Stimulated activated CD8-positive, alpha-beta memory T cell treated with anti-CD3 and anti-CD28 coated beads, Interleukin-7, amount 100 ng/mL, for 24 hours (primary cell): ENCODE data around the gene FBXL15.

Source experiments
- DNase-seq: peaks from one replicate; pipeline ENCODE4 v3.0.0-alpha.2; 2020; ENCODE audit warnings: low read depth

The FBXL15 gene

GRCh38 chr10:102420714-102421506 lies at the start of gene FBXL15:
Gene FBXL15, plus strand, starts transcription at chr10:102420836. Its CDS starts 294 bp downstream, at chr10:102421130.
- DNase-seq, result peak; percentile 95

DNA sequence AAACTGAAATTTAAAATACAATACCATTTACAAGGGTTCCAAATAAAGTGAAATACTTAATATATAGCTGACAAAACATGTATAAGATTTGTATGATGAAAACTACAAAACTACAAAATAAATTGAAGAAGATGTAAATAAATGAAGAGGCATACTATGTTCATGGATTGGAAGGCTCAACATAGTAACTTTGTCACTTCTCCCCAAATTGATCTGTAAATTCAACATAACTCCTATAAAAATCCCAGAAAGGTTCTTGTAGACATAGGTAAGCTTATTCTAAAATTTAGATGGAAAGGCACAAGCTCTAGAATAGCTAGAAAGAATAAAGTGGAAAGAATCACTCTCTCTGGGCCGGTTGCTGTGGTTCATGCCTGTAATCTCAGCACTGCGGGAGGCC lies 49.3 kb upstream of the FBXL15 start:
- no peak for DNase-seq

DNA sequence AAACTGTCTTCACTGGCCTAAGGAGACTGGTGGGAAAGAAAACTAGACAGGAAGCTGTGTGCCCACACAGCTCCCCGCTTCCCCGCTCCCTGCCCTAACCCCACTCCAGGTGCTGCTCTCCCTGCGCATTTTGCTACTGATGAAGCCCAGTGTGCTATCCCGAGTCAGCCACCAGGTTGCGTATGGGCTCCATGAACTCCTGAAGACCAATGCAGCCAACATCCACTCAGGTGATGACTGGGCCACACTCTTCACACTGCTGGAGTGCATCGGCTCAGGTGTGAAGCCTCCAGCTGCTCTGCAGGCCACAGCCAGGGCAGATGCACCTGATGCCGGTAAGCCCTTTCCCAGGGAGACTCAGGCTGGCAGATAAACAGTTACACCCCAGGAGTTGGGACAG lies 45.4 kb upstream of the FBXL15 start:
- no peak for DNase-seq

GRCh38 chr10:102375867-102376266 lies 44.8 kb upstream of the FBXL15 start:
- DNase-seq, result no peak

- DNase-seq, result no peak
Measured at GRCh38 chr10:102376901-102377300, 43.7 kb upstream of the FBXL15 start.

GRCh38 chr10:102379383-102379782 lies 41.3 kb upstream of the FBXL15 start:
- no peak for DNase-seq

- no peak for DNase-seq
Measured at GRCh38 chr10:102381983-102382382, 38.7 kb upstream of the FBXL15 start.

GRCh38 chr10:102382871-102383270 lies 37.8 kb upstream of the FBXL15 start:
- no peak for DNase-seq

DNA sequence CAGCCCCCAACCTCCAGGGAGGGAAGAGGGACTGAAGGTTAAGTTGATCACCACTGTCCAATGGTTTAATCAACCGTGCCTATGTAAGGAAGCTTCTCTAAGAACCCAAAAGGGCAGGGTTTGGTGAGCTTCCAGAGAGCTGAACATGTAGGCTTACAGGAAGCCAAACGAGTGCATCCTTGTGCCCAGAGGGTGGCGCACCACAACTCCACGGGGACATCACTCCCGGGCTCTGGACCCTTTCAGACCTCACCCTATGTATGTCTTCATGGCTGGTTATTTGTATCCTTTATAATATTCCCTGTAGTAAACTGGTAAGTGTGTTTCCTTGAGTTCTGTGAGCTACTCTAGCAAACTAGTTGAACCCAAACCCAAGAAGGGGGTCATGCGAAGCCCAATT lies 36.6 kb upstream of the FBXL15 start:
- no peak for DNase-seq

DNA sequence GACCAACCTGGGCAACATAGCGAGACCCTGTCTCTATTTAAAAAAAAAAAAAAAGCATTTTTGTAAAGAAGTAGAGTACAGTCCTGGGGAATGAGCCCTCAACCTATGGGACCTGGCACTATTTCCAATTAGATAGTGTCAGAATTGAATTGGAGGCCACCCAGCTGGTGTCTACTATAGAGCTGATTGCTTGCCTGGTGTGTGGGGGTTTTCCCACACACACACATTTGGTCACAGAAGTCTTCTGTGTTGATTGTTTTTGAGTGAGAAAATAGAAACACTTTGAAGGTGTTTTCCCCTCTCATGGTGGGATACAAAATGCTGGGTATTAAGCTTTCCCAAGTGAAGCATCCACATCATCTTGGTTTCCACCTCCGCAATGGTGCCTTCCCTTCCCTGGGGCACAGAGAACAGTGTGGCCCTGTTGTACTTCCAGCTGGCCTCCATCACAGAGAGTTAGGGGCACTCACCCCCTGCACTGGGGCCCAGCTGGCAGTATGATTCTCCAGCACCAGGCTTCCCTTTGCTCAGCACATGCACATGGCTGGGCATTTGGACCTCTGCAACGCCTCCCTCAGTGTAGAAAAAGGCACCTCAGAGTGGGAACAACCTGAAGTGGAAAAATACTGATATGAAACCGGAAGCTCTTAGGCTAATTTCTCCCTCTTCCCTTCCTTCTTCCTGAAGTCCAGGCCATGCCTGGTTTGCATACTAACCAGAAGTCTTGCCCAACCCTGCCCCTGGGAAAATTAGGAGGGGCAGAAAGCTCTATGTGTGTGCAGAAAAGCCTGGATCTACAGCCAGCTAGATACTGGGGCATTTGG lies 35.8 kb upstream of the FBXL15 start:
- DNase-seq, result no peak

DNA sequence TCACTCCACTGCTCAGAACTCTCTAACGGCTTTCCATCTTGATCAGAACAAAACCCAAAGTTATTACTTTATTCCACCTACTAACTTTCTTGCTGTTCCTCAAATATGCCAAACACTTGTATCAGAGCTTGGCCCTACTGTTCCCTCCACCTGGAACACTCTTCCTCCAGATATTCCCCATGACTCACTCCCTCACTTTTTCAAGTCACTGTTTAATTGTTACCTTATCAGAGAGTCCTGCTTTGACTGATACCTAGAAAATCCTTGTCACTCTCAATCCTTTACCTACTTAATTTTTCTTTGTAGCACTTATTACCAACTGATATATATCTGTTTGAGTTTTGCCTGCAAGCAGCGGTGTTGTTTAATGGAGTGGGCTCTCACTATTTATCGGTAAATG lies 30.7 kb upstream of the FBXL15 start:
- DNase-seq, result no peak

DNA sequence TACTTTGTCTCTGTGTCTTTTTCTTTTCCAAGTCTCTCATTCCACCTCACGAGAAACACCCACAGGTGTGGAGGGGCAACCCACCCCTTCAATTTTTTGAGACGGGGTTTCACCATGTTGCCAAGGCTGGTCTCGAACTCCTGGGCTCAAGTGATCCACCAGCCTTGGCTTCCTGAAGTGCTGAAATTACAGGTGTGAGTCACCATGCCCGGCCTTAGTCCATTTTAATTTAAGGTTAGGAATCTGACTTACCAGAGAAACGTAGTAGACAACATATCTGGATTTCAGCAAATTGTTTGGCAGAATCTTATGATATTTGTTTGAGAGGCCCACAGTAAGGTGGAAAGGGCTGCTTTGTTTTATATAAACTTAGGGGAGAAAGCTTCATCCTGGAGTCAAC lies 28.3 kb upstream of the FBXL15 start:
- no peak for DNase-seq

DNA sequence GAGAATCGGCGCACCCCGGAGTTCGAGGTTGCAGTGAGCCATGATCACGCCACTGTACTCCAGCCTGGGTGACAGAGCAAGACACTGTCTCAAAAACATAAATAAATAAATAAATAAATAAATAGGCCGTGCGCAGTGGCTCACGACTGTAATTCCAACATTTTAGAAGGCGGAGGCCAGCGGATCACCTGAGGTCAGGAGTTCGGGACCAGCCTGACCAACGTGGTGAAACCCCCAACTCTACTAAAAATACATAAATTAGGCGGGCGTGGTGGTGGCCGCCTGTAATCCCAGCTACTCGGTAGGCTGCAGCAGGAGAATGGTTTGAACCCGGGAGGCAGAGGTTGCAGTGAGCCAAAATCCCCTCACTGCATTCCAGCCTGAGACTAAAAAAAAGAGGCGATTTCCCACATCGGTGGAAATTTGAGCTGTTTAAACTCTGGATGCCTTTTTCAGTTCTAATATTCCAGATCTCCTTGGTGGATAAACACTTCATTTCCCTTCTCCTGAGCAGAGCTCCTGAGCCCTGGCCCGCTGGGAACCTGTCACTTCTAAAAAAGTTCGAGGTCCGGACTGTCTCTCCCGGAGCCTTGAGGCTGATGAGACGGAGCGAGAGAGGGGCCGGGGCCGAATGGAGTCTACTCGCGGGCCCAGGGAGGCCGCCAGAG lies 27.1 kb upstream of the FBXL15 start:
- no peak for DNase-seq

DNA sequence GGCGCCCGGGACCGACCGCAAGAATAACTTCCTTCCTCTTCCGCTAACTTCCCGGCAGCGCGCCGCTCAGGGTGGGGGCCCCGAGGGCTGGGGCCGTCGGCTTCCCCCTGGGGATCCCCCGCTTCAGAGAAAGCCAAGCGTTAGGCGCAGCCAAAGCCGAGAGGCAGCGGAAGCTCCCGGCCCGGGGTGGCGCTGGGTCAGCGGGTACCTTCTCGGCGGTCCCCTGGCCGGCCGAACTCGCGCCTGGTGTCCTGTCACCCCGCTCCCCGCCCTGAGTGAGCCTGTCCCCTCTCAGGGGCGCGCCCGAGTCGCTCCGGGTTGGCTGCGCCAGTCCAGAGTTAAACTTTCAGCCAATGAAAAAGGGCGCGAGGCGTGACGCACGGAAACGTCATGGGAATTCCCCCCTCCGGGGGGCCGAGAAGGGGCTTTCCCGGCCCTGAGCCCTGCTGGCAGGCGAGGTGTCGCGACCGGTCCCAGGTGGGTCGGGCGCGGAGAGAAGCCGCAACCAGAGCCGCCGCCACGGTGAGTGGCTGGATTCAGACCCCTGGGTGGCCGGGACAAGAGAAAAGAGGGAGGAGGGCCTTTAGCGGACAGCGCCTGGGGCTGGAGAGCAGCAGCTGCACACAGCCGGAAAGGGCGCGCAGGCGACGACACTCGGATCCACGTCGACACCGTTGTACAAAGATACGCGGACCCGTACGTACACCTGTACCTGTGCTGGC lies 26.4 kb upstream of the FBXL15 start:
- peak; percentile 99 for DNase-seq

- DNase-seq, result no peak
Measured at GRCh38 chr10:102394801-102395399, 25.7 kb upstream of the FBXL15 start.

DNA sequence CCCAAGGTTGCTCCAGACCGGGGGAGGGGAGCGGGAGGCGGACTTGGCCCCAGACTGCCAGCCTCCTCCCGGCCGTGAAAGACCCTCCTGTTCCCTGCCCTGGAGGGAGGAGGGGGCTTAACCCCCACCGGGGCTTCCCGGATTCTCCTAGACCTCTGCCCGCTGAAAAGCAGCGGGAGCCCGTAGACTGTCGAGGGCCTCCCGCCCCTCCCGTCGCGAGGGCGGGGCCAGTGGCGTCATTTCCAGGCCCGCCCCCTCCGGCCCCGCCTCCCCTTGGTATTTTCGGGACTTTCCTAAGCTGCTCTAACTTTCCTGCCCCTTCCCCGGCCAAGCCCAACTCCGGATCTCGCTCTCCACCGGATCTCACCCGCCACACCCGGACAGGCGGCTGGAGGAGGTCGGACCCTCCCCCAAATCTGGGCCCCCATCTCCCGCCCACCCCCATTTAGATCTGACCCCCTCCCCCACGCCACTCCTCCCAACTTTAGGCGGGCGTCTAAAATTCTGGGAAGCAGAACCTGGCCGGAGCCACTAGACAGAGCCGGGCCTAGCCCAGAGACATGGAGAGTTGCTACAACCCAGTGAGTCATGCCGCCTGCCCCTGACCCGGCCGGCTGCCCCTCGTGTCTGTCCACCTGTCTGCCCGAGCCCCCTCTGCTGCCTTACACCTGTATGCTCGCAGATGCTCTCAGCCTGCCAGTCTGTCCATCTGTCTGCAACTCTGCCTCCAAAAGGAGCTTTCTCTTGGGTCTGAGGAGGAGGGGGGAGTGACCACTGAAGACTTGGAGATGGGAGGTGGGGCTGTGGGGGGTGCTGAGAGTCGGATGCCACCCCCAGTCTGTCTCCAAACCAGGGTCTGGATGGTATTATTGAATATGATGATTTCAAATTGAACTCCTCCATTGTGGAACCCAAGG lies 25.0 kb upstream of the FBXL15 start, which contains the start of gene NFKB2:
TSS of gene NFKB2 (plus strand) at position 306 of the 917 bp plus-strand sequence. CDS start at position 561, 255 bp downstream.
- DNase-seq, result peak; percentile 82

DNA sequence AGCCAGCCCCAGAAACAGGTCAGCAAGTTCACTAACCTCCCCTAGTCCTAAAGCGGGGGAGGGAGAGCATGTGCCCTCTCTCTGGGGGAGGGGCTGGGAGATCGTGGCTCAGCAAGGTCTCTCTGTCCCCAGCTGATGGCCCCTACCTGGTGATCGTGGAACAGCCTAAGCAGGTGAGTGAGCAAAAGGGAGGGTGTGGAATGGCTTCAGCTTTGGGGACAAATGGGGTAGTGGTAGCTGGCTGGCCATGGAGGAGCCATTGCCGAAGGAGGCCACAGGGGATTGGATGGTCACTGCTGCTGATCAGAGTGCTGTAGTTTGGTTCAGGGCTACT lies 24.4 kb upstream of the FBXL15 start:
- DNase-seq, result no peak

GRCh38 chr10:102396730-102397151 lies 23.9 kb upstream of the FBXL15 start:
- no peak for DNase-seq

DNA sequence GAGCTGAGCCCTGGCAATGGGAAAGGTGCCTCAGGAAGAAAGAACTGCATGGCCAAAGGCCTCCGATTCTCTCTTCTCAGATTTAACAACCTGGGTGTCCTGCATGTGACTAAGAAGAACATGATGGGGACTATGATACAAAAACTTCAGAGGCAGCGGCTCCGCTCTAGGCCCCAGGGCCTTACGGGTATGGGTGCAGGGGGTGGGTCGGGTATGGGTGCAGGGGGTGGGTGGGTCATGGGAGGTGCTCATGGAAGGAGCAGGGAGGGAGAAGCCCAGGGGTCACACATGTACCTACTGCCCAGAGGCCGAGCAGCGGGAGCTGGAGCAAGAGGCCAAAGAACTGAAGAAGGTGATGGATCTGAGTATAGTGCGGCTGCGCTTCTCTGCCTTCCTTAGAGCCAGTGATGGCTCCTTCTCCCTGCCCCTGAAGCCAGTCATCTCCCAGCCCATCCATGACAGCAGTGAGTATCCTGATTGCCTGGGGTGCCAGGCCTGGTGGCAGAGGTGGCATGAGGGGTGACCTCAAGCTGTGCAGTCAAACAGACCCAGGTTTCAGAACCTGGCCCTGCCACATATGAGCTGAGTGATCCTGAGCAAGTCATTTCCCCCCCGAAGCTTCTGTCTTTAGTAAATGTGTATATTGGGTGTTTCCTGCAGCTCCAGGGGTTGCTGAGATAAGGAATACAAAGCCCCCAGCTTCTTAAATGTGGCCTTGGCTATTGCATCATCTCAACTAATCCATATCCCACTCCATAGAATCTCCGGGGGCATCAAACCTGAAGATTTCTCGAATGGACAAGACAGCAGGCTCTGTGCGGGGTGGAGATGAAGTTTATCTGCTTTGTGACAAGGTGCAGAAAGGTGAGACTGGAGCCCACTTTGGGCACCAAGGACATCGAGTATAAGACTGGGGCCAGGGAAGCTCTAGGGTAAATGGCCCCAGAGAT lies 23.1 kb upstream of the FBXL15 start:
- no peak for DNase-seq
